ENCODE data around the gene LPP.

Gene LPP

DNA sequence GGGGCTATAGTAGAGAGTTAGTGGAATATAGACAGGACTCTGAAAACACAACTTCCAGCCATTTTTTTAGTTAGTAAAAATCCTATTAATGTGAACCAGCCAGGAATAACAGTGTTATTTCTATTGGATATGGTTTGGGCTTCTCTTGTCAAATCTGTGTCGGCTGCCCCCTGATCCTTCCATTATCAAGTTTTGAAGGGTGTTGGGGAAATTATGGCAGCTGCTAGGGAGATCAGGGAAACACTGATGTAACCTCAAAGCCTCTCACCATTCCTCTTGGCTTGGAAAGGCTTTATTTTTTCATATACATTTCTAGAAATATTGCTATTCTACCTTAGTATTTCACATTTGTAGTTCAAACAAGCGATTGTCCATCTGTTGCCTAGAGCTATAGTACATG is 724.1 kb downstream of the LPP start:
- no peak overlapping the region for H3K4me3 ChIP-seq (ENCODE audit: low read length)
- no peaks in the 10 kb centered on the region for H3K36me3 ChIP-seq (replicated peaks; ENCODE audit: insufficient read depth, low read length)
- no peak for TF ChIP-seq EZH2phosphoT487 (IDR thresholded peaks at IDR 0.05; ENCODE audit: low read length)
- TF ChIP-seq EZH2 (optimal IDR thresholded peaks at IDR 0.05; ENCODE audit: low read depth, low read length) = no peak
- TF ChIP-seq, protein P1, sequence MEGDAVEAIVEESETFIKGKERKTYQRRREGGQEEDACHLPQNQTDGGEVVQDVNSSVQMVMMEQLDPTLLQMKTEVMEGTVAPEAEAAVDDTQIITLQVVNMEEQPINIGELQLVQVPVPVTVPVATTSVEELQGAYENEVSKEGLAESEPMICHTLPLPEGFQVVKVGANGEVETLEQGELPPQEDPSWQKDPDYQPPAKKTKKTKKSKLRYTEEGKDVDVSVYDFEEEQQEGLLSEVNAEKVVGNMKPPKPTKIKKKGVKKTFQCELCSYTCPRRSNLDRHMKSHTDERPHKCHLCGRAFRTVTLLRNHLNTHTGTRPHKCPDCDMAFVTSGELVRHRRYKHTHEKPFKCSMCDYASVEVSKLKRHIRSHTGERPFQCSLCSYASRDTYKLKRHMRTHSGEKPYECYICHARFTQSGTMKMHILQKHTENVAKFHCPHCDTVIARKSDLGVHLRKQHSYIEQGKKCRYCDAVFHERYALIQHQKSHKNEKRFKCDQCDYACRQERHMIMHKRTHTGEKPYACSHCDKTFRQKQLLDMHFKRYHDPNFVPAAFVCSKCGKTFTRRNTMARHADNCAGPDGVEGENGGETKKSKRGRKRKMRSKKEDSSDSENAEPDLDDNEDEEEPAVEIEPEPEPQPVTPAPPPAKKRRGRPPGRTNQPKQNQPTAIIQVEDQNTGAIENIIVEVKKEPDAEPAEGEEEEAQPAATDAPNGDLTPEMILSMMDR (IDR thresholded peaks at IDR 0.05; ENCODE audit: low read length) = no peak

DNA sequence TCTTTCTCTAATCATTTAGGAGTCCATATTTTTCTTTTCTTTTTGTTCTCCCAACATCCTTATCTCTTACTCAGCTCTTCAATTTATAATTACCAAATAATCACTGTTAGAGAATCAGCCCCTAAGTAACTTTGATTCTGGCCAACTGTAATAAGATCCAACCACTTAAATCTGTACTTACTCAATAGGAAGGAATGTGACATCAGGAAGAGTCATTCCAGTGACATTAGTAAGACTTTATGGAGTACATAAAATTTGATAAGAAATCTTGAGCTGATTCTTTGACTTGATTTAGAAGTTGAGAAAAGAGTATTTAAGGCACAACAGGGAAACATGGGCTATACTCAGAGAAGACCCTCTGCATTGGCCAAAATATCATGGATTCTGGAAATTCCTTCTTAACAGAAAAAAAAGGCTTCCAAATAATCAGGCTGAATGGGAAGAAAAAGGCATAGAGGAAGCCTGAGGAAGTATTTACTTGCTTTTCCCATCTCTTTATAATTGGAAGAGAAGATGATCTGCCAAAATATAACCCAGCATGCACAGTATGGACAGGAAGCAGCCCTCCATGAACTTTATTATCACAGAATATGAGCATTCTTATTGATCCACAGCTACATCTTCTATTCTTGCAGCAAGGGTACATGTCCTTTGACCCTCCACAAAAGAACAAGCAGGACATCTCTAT is 728.1 kb downstream of the LPP start:
- Histone ChIP-seq H2AFZ (ENCODE audit: low read length) (no peak overlapping the region), H3K27ac (ENCODE audit: low read length) (no peak overlapping the region), H3K9ac (ENCODE audit: low read length) (no peak overlapping the region), H3K4me1 (ENCODE audit: low read length) (no peaks in the 10 kb centered on the region), H3K27me3 (replicated peaks; ENCODE audit: insufficient read depth, low read length) (no peaks in the 10 kb centered on the region; the same call in 1 of the 2 replicates), H3K9me3 (replicated peaks; ENCODE audit: insufficient read depth, low read length) (no peaks in the 10 kb centered on the region), H3K9me2 (replicated peaks; ENCODE audit: insufficient read depth, low read length) (no peaks in the 10 kb centered on the region), H3K36me3 (replicated peaks; ENCODE audit: insufficient read depth, low read length) (no peaks in the 10 kb centered on the region), H3K4me2 (ENCODE audit: low read depth, low read length) (no peak overlapping the region), H3F3A (ENCODE audit: insufficient read depth, low read length) (no peaks in the 10 kb centered on the region), H3K4me3 (ENCODE audit: low read length) (no peak overlapping the region), H3K79me2 (ENCODE audit: low read length) (no peaks in the 10 kb centered on the region), H4K20me1 (ENCODE audit: insufficient read depth, low read length) (no peaks in the 10 kb centered on the region)
- no peak for DNase-seq
- TF ChIP-seq EZH2 (optimal IDR thresholded peaks at IDR 0.05; ENCODE audit: low read depth, low read length) = no peak
- TF ChIP-seq EZH2phosphoT487 (IDR thresholded peaks at IDR 0.05; ENCODE audit: low read length) = no peak
- TF ChIP-seq, protein P1 (IDR thresholded peaks at IDR 0.05; ENCODE audit: low read length) = no peak

More for the DNA sequence above, 724.1 kb downstream of the LPP start:
- H3K27ac ChIP-seq (ENCODE audit: low read length) = no peak overlapping the region
- no peaks in the 10 kb centered on the region for H4K20me1 ChIP-seq (ENCODE audit: insufficient read depth, low read length)
- no peak overlapping the region for H3K9ac ChIP-seq (ENCODE audit: low read length)
- H3K9me3 ChIP-seq (replicated peaks; ENCODE audit: insufficient read depth, low read length) = no peaks in the 10 kb centered on the region
- H3K4me2 ChIP-seq (ENCODE audit: low read depth, low read length) = no peak overlapping the region
- H3F3A ChIP-seq (ENCODE audit: insufficient read depth, low read length) = peaks cover 18% of the 10 kb centered on the region
- DNase-seq = no peak
- H2AFZ ChIP-seq (ENCODE audit: low read length) = no peak overlapping the region
- H3K27me3 ChIP-seq (replicated peaks; ENCODE audit: insufficient read depth, low read length) = peaks cover 20% of the 10 kb centered on the region
- no peaks in the 10 kb centered on the region for H3K79me2 ChIP-seq (ENCODE audit: low read length)
- peaks cover 8% of the 10 kb centered on the region for H3K4me1 ChIP-seq (ENCODE audit: low read length)
- H3K9me2 ChIP-seq (replicated peaks; ENCODE audit: insufficient read depth, low read length) = no peaks in the 10 kb centered on the region

DNA sequence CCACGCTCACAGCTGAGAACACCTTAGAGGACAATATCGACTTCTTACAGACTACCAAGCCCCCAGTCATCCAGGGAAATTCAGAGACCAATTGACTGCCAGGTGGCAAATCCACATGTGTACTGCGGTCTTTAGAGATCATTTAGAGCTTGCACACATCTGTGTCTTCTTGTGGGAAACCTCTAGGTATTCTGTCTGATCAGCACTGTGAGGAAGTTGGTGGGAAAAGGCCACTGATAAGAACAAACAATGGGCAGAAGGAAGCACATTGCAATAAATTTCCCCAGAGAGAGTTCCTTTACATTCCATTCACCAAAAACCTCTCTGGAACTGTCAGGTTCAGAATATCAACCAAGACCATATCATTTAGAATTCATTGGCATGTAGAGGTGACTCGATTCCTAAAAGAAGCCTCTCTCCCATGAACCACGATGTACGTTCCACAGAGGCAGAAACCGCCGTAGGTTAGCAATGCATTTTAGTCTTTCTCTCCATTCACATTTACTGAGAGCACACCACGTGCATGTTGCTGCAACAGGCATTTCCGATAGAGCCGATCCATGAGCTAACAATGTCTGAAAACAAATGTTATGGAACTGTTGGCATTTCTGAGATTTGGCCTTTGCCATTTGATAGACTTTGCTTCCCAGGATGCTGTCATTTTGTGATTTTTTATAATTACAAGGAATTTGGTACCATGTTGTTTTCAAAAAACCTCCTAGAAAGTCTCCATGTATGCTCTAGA is 730.5 kb downstream of the LPP start:
- H3K9me2 ChIP-seq (replicated peaks; ENCODE audit: insufficient read depth, low read length) = no peaks in the 10 kb centered on the region
- TF ChIP-seq, protein P1 (IDR thresholded peaks at IDR 0.05; ENCODE audit: low read length) = no peak
- TF ChIP-seq EZH2 (optimal IDR thresholded peaks at IDR 0.05; ENCODE audit: low read depth, low read length) (no peak), EZH2phosphoT487 (IDR thresholded peaks at IDR 0.05; ENCODE audit: low read length) (no peak)

More for the DNA sequence above, 730.5 kb downstream of the LPP start:
- H3K79me2 ChIP-seq (ENCODE audit: low read length) = no peaks in the 10 kb centered on the region
- no peaks in the 10 kb centered on the region for H4K20me1 ChIP-seq (ENCODE audit: insufficient read depth, low read length)
- no peak overlapping the region for H3K4me3 ChIP-seq (ENCODE audit: low read length)
- H2AFZ ChIP-seq (ENCODE audit: low read length) = no peak overlapping the region
- H3K4me2 ChIP-seq (ENCODE audit: low read depth, low read length) = no peak overlapping the region
- no peaks in the 10 kb centered on the region for H3K4me1 ChIP-seq (ENCODE audit: low read length)
- no peaks in the 10 kb centered on the region for H3K9me3 ChIP-seq (replicated peaks; ENCODE audit: insufficient read depth, low read length)
- no peak overlapping the region for H3K9ac ChIP-seq (ENCODE audit: low read length)
- H3K27me3 ChIP-seq (replicated peaks; ENCODE audit: insufficient read depth, low read length) = no peaks in the 10 kb centered on the region
- H3F3A ChIP-seq (ENCODE audit: insufficient read depth, low read length) = no peaks in the 10 kb centered on the region
- no peak for DNase-seq
- H3K27ac ChIP-seq (ENCODE audit: low read length) = no peak overlapping the region
- H3K36me3 ChIP-seq (replicated peaks; ENCODE audit: insufficient read depth, low read length) = no peaks in the 10 kb centered on the region

Measured in MM.1S (cell line).